Endothelial cell of umbilical vein (primary cell): Measurements from ENCODE around the gene GZMM. TPM values are rescaled to one million over a fixed set of nuclear protein-coding genes. Genes with fewer than 3 reads are reported as not detected.

Experiments
- BruUV-seq: library from RNA; stranded (reverse); fragments of 400-500 nt; replicated peaks from 2 replicates; lab custom pipeline; 2021; lab: Mats Ljungman, UMichigan
- CTCF ChIA-PET: fragments of 300-600, 350-600 bp; sonication (Branson Sonifier 250); formaldehyde crosslinking; loops from one replicate; lab custom pipeline; 2021; ENCODE audit warnings: antibody characterized with exemption, inconsistent platforms; lab: Charles Lee
- POLR2A ChIA-PET: fragments of 300-600, 350-600 bp; sonication (Branson Sonifier 250); formaldehyde crosslinking; loops from one replicate; lab custom pipeline; 2021; ENCODE audit warnings: antibody characterized with exemption, inconsistent platforms; lab: Charles Lee
- DNase-seq: peaks from one replicate; pipeline ENCODE4 v3.0.0-alpha.2; 2011; ENCODE audit warnings: low read depth, low spot score
- FAIRE-seq: peaks from 2 replicates; lab custom pipeline; 2011; peaks lifted over from hg19 to GRCh38; lab: Jason Lieb, UNC
- H2AFZ ChIP-seq: 2 replicates; pipeline ENCODE4 v1.6.0; 2012; ENCODE audit warnings: low read depth, low read length, control low read depth, inconsistent platforms
- H3K27ac ChIP-seq: 2 replicates; pipeline ENCODE4 v1.5.1; 2011; ENCODE audit warnings: low read depth, mild to moderate bottlenecking, control low read depth, low read length, moderate library complexity; ENCODE audit not compliant: insufficient read depth
- H3K27me3 ChIP-seq, 2 experiments: 2 replicates each; pipeline versions ENCODE4 v1.6.0 to v1.6.1; 2011; ENCODE audit warnings: low read length in 2 of 2, mixed read lengths in 1 of 2; ENCODE audit not compliant: control insufficient read depth in 2 of 2, insufficient read depth in 2 of 2
- H3K36me3 ChIP-seq, 2 experiments: 2 replicates in 1 of 2; 3 replicates in 1 of 2; pipeline ENCODE4 v1.5.1; 2011; ENCODE audit warnings: low read length in 2 of 2, mild to moderate bottlenecking in 1 of 2, moderate library complexity in 1 of 2; ENCODE audit not compliant: control insufficient read depth in 2 of 2, insufficient read depth in 2 of 2; ENCODE audit errors: extremely low read depth in 1 of 2
- H3K4me1 ChIP-seq: 3 replicates; pipeline ENCODE4 v1.5.1; 2011; ENCODE audit warnings: mild to moderate bottlenecking, low read length; ENCODE audit not compliant: control insufficient read depth, insufficient read depth; ENCODE audit errors: extremely low read depth
- H3K4me2 ChIP-seq: 2 replicates; pipeline ENCODE4 v1.6.1; 2011; ENCODE audit warnings: low read length, control low read depth, mixed read lengths; ENCODE audit not compliant: insufficient read depth
- H3K4me3 ChIP-seq, 3 experiments: fragments of 200-600 bp in 1 of 3; sonication (generic), shearing (Covaris generic) in 1 of 3; replicated peaks in 1 of 3; 2 replicates each; pipeline ENCODE4 v1.5.1; 2011 to 2016; ENCODE audit warnings: control low read depth in 3 of 3, low read length in 3 of 3, mild to moderate bottlenecking in 2 of 3, inconsistent platforms in 1 of 3, low read depth in 1 of 3, moderate library complexity in 1 of 3; ENCODE audit not compliant: insufficient read depth in 1 of 3
- H3K79me2 ChIP-seq: 2 replicates; pipeline ENCODE4 v1.6.0; 2012; ENCODE audit warnings: low read length, inconsistent platforms; ENCODE audit not compliant: control insufficient read depth, insufficient read depth
- H3K9ac ChIP-seq: replicated peaks from 2 replicates; pipeline ENCODE3; 2011; ENCODE audit warnings: low read length, control low read depth; ENCODE audit not compliant: insufficient read depth; ENCODE audit errors: extremely low read depth
- H3K9me1 ChIP-seq: replicated peaks from 3 replicates; pipeline ENCODE4 v1.6.0; 2011; ENCODE audit warnings: mild to moderate bottlenecking, low read length; ENCODE audit not compliant: control insufficient read depth, insufficient read depth; ENCODE audit errors: extremely low read depth
- H3K9me3 ChIP-seq: replicated peaks from 2 replicates; pipeline ENCODE4 v1.5.1; 2012; ENCODE audit warnings: low read length, inconsistent platforms; ENCODE audit not compliant: control insufficient read depth, insufficient read depth
- H4K20me1 ChIP-seq: replicated peaks from 2 replicates; pipeline ENCODE3; 2011; ENCODE audit warnings: mild to moderate bottlenecking, low read length; ENCODE audit not compliant: control insufficient read depth, insufficient read depth; ENCODE audit errors: extremely low read depth
- EZH2 ChIP-seq: IDR thresholded peaks from 2 replicates; pipeline ENCODE4 v1.6.1; 2012; ENCODE audit warnings: borderline replicate concordance, low read depth, mild to moderate bottlenecking, moderate library complexity, low read length, inconsistent platforms; ENCODE audit not compliant: severe bottlenecking
- FOS ChIP-seq: IDR thresholded peaks from 2 replicates; pipeline ENCODE4 v1.6.1; 2011; ENCODE audit warnings: mild to moderate bottlenecking, low read length, moderate library complexity, borderline replicate concordance; ENCODE audit not compliant: insufficient read depth
- GATA2 ChIP-seq: IDR thresholded peaks from 2 replicates; pipeline ENCODE4 v1.7.0; 2011; ENCODE audit warnings: low read depth, mild to moderate bottlenecking, moderate library complexity, mixed read lengths, low read length; ENCODE audit not compliant: insufficient read length, insufficient read depth
- JUN ChIP-seq: IDR thresholded peaks from 2 replicates; pipeline ENCODE4 v1.6.1; 2011; ENCODE audit warnings: borderline replicate concordance, low read depth; ENCODE audit not compliant: insufficient read length, insufficient read depth
- POLR2A ChIP-seq: IDR thresholded peaks from 2 replicates; pipeline ENCODE4 v1.6.1; 2012; ENCODE audit warnings: low read depth, mild to moderate bottlenecking, control low read depth, low read length
- POLR2AphosphoS5 ChIP-seq: IDR thresholded peaks from 2 replicates; pipeline ENCODE4 v1.6.1; 2012; ENCODE audit warnings: low read depth, mild to moderate bottlenecking, control low read depth, low read length, moderate library complexity; ENCODE audit not compliant: insufficient read depth
- dilution Hi-C: fragments of 300-500 bp; cut with MboI; formaldehyde crosslinking; loops from one replicate; pipeline ENCODE4 v1.15.0; 2019; ENCODE audit warnings: low sequenced_read_pairs; ENCODE audit not compliant: extremely low pct_ligation_motif_present
- intact Hi-C: fragments of 100-400 bp; cut with micrococcal nuclease; formaldehyde crosslinking; loops from one replicate; pipeline ENCODE4 v1.10.0; 2022
- polyA plus RNA-seq, 4 experiments: library from polyadenylated mRNA; depleted of rRNA in 3 of 4; stranded (reverse) in 3 of 4; unstranded in 1 of 4; fragments of >200 nt; gene quantifications; 2 replicates each; pipeline versions ENCODE4 v1.2.1 to v1.2.3, GENCODE V29; 2011 to 2012; ENCODE audit warnings: missing spikeins in 1 of 4
- total RNA-seq: library from RNA; stranded (reverse); gene quantifications from 2 replicates; pipeline ENCODE4 v1.2.3, GENCODE V29; 2021
- TF ChIP-seq, protein P1 (sequence below): IDR thresholded peaks from 2 replicates; pipeline ENCODE4 v1.6.1; 2011; ENCODE audit not compliant: insufficient read depth, insufficient read length

Gene GZMM
- total and polyA plus RNA-seq, 2 donors (not counting 3 experiments of a cell fraction or from before 2014, with no cell fraction given) = not detected

GRCh38 chr19:571566-571974 is 27.7 kb downstream of the GZMM start:
- Histone ChIP-seq H3K27me3 (no peaks in the 10 kb centered on the region), H3K36me3 (no peaks in the 10 kb centered on the region), H3K4me3 (peak overlapping the region; percentile 35 to 68 (median 39)), H3K79me2 (peaks cover 38% of the 10 kb centered on the region), H3K9me1 (no peaks in the 10 kb centered on the region), H3K4me1 (peaks cover 26% of the 10 kb centered on the region), H3K27ac (peak overlapping the region; percentile 47), H3K9me3 (no peaks in the 10 kb centered on the region), H4K20me1 (peaks cover 2% of the 10 kb centered on the region), H2AFZ (peak overlapping the region; percentile 77), H3K9ac (peak overlapping the region; percentile 54), H3K4me2 (peak overlapping the region; percentile 87)
- ChIA-PET POLR2A (interaction anchor here (0.7 to 0.8 kb wide), 2 partner anchors 14 to 65 kb away, joined by 3 read pairs; no protein-coding TSS in a partner anchor), CTCF (interaction anchor here (0.8 to 1.9 kb wide), 2 partner anchors 13 to 61 kb away, joined by 5 to 7 read pairs; no protein-coding TSS in a partner anchor)
- dilution Hi-C loops = no loop called here
- FAIRE-seq (no peak), DNase-seq (peak; percentile 60)
- intact Hi-C loops = no loop called here
- BruUV-seq = no TSS peak
- TF ChIP-seq POLR2AphosphoS5 = no peak
- no peak for TF ChIP-seq GATA2
- TF ChIP-seq POLR2A = no peak
- no peak for TF ChIP-seq EZH2
- no peak for TF ChIP-seq JUN
- no peak for TF ChIP-seq FOS

DNA sequence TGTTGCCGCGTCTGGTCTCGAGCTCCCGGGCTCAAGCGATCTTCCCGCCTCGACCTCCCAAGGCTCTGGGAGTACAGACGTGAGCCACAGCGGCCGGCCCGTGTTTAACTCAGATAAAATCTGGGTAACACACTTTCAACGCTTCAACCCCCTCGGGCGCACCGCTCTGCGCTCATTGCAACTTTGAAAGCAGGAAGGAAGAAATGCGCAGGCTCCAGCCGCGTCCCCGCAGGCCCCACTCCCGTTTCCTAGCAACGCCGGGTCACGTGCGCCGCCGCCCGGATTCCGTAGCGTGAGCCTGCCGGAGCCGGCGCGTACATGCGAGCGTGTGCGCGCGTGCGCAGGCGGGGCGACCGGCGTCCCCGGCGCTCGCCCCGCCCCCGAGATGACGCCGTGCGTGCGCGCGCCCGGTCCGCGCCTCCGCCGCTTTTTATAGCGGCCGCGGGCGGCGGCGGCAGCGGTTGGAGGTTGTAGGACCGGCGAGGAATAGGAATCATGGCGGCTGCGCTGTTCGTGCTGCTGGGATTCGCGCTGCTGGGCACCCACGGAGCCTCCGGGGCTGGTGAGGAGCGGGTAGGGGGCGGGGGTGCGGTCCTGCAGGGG is 28.4 kb downstream of the GZMM start, which contains the start of gene BSG:
Gene BSG, plus strand, starts transcription at position 457 of the 603 bp plus-strand sequence. Its CDS starts 39 bp downstream, at position 496.
- POLR2A ChIA-PET = interaction anchor here (0.7 to 0.8 kb wide), 2 partner anchors 13 to 65 kb away, joined by 3 read pairs; no protein-coding TSS in a partner anchor
- Histone ChIP-seq H2AFZ (peak within 1 kb of the TSS; percentile 77), H3K9me1 (no peaks in the 10 kb centered on the region), H3K4me3 (peak within 1 kb of the TSS; percentile 68 to 92 (median 88)), H3K27ac (peak within 1 kb of the TSS; percentile 72), H3K4me1 (peaks cover 28% of the 10 kb centered on the region), H3K9ac (peak within 1 kb of the TSS; percentile 81), H3K4me2 (peak within 1 kb of the TSS; percentile 87), H3K9me3 (no peaks in the 10 kb centered on the region), H3K79me2 (peaks cover 45% of the 10 kb centered on the region), H4K20me1 (peaks cover 2% of the 10 kb centered on the region), H3K27me3 (no peaks in the 10 kb centered on the region), H3K36me3 (no peaks in the 10 kb centered on the region)
- intact Hi-C loops = loop anchor here (1.0 to 2.0 kb wide), 3 partner anchors 17 to 61 kb away; partner anchors contain the start of gene HCN2
- FAIRE-seq = peak; percentile 96
- DNase-seq = peak; percentile 97
- CTCF ChIA-PET = interaction anchor here (0.8 to 1.9 kb wide), 2 partner anchors 12 to 62 kb away, joined by 5 to 7 read pairs; no protein-coding TSS in a partner anchor
- TF ChIP-seq GATA2 (peak; percentile 51), EZH2 (no peak), POLR2A (peak; percentile 99), POLR2AphosphoS5 (peak; percentile 99)
- TF ChIP-seq, protein P1, sequence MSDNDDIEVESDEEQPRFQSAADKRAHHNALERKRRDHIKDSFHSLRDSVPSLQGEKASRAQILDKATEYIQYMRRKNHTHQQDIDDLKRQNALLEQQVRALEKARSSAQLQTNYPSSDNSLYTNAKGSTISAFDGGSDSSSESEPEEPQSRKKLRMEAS = peak; percentile 98
- no TSS peak for BruUV-seq
- dilution Hi-C loops = no loop called here
